ENCODE measurements around the gene PWWP2B. TPM values are rescaled to one million over a fixed set of nuclear protein-coding genes. Genes with fewer than 3 reads are reported as not detected.

The PWWP2B gene
- total and polyA plus RNA-seq, 2 donors (not counting 3 experiments of a cell fraction or from before 2014, with no cell fraction given), result 4.6 to 11.8 TPM

DNA sequence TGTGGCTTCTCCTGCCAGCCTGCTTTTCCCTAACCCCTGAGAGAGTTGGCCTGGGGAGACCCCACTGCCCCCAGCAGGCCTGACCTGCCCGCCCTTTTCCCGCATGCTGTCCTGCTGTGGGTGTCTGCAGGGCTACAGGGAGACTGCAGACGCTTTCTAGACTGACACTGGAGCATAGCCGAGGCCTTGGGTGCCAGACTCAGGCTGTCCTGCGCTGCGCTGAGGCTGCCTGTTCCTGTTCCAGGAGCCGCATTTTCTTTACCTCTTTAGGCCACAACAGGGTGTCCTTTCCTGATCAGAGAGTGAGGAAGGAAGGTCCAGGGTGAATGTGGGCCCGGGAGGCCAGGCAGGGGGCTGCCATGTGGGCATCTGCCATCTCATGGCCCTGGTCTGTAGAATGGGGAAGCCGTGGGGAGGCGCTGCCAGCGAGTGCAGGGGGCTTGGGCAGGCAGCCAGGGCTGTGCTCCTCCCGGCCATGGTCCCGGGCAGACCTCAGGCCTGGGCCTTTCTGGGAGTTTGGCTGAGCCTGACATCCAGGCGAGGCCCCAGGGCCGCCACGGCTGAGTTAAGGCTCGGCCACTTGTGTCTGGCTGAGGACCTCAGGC lies 3.6 kb downstream of the PWWP2B start:
- Histone ChIP-seq H3K79me2 (ENCODE audit: control insufficient read depth, insufficient read depth, low read length) (peaks cover 38% of the 10 kb centered on the region), H3K4me2 (ENCODE audit: insufficient read depth, low read length) (no peak overlapping the region), H2AFZ (ENCODE audit: low read depth, low read length) (no peak overlapping the region), H3K27me3 (ENCODE audit: control insufficient read depth in 2 of 2, insufficient read depth in 2 of 2, low read length in 2 of 2) (no peaks in the 10 kb centered on the region), H3K36me3 (ENCODE audit: control insufficient read depth in 2 of 2, extremely low read depth in 1 of 2, insufficient read depth in 2 of 2, low read length in 2 of 2) (peaks cover 0 to 4% of the 10 kb centered on the region in 2 experiments), H3K4me1 (ENCODE audit: control insufficient read depth, extremely low read depth, insufficient read depth, low read length) (peaks cover 18% of the 10 kb centered on the region), H3K4me3 (replicated peaks in 1 of 3; ENCODE audit: insufficient read depth in 1 of 3, low read depth in 1 of 3, low read length in 3 of 3) (no peak overlapping the region), H3K27ac (ENCODE audit: insufficient read depth, low read depth, low read length) (no peak overlapping the region), H3K9ac (replicated peaks; ENCODE audit: extremely low read depth, insufficient read depth, low read length) (no peak overlapping the region), H4K20me1 (replicated peaks; ENCODE audit: control insufficient read depth, extremely low read depth, insufficient read depth, low read length) (no peaks in the 10 kb centered on the region), H3K9me3 (replicated peaks; ENCODE audit: control insufficient read depth, insufficient read depth, low read length) (no peaks in the 10 kb centered on the region), H3K9me1 (replicated peaks; ENCODE audit: control insufficient read depth, extremely low read depth, insufficient read depth, low read length) (no peaks in the 10 kb centered on the region)
- FAIRE-seq (no peak), DNase-seq (ENCODE audit: low read depth, low spot score) (no peak)
- intact Hi-C loops (cut with micrococcal nuclease) (no loop called here), dilution Hi-C loops (cut with MboI; ENCODE audit: extremely low pct_ligation_motif_present, low sequenced_read_pairs) (no loop called here)
- no peak for TF ChIP-seq EZH2 (IDR thresholded peaks at IDR 0.05; ENCODE audit: borderline replicate concordance, low read depth, low read length, severe bottlenecking)
- TF ChIP-seq, protein P1, sequence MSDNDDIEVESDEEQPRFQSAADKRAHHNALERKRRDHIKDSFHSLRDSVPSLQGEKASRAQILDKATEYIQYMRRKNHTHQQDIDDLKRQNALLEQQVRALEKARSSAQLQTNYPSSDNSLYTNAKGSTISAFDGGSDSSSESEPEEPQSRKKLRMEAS (IDR thresholded peaks at IDR 0.05; ENCODE audit: insufficient read depth, insufficient read length), result no peak
- ChIA-PET CTCF (no interaction called here), POLR2A (no interaction called here)
- BruUV-seq (replicated peaks), result no TSS peak

DNA sequence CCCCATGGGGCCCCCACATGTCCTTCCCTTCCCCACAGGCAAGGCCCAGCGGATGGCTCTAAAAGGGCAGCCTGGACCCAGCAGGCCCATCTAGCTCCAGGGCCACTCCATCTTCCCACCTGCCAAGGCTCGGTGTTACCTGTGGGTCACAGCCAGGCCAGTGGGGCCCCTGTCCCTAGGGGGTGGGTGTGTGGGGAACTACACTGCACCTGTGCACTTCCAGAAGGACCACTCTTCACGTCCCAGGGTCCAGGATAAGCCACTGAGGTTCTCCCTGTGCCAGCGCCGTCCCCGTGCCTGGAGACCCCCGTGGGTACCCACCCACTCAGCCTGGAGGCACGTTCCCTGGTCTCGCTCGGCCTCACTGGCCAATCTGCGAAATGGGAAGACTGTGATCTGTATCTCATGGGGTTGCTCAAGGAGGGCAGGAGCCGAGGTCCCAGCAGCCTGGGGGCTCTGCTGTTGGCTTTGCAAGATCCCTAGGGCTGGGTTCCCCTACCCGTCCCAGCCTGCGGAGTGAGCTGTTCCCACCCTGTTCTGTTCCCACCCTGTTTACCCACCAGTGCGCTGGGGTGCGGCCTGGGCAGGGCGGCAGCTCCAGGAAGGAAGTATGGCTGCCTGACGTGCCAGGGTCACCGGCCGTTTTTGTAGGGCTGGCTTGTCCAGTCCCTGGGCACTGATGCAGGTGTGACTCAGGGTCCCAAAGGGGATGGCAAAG lies 4.6 kb downstream of the PWWP2B start:
- no peak overlapping the region for H3K4me2 ChIP-seq (ENCODE audit: insufficient read depth, low read length)
- no peak overlapping the region for H3K27ac ChIP-seq (ENCODE audit: insufficient read depth, low read depth, low read length)
- no peaks in the 10 kb centered on the region for H3K9me1 ChIP-seq (replicated peaks; ENCODE audit: control insufficient read depth, extremely low read depth, insufficient read depth, low read length)
- TF ChIP-seq MYC (IDR thresholded peaks at IDR 0.05; ENCODE audit: low read depth, low read length) (no peak), JUN (IDR thresholded peaks at IDR 0.05; ENCODE audit: borderline replicate concordance, insufficient read depth, insufficient read length, low read depth) (no peak), FOS (IDR thresholded peaks at IDR 0.05; ENCODE audit: borderline replicate concordance, insufficient read depth, low read length) (no peak), POLR2A (IDR thresholded peaks at IDR 0.05; ENCODE audit: low read depth, low read length) (no peak), GATA2 (IDR thresholded peaks at IDR 0.05; ENCODE audit: insufficient read depth, insufficient read length, low read depth, low read length) (no peak), EZH2 (IDR thresholded peaks at IDR 0.05; ENCODE audit: borderline replicate concordance, low read depth, low read length, severe bottlenecking) (no peak), POLR2AphosphoS5 (IDR thresholded peaks at IDR 0.05; ENCODE audit: insufficient read depth, low read depth, low read length) (no peak)
- TF ChIP-seq, protein P1 (IDR thresholded peaks at IDR 0.05; ENCODE audit: insufficient read depth, insufficient read length), result no peak
- TF ChIP-seq, protein P2, sequence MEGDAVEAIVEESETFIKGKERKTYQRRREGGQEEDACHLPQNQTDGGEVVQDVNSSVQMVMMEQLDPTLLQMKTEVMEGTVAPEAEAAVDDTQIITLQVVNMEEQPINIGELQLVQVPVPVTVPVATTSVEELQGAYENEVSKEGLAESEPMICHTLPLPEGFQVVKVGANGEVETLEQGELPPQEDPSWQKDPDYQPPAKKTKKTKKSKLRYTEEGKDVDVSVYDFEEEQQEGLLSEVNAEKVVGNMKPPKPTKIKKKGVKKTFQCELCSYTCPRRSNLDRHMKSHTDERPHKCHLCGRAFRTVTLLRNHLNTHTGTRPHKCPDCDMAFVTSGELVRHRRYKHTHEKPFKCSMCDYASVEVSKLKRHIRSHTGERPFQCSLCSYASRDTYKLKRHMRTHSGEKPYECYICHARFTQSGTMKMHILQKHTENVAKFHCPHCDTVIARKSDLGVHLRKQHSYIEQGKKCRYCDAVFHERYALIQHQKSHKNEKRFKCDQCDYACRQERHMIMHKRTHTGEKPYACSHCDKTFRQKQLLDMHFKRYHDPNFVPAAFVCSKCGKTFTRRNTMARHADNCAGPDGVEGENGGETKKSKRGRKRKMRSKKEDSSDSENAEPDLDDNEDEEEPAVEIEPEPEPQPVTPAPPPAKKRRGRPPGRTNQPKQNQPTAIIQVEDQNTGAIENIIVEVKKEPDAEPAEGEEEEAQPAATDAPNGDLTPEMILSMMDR (IDR thresholded peaks at IDR 0.05; ENCODE audit: extremely low read depth in 1 of 2, insufficient read depth in 1 of 2, low read depth in 1 of 2, low read length in 2 of 2), result no peak
- FAIRE-seq, result no peak
- peaks cover 18% of the 10 kb centered on the region for H3K4me1 ChIP-seq (ENCODE audit: control insufficient read depth, extremely low read depth, insufficient read depth, low read length)
- BruUV-seq (replicated peaks), result no TSS peak
- H2AFZ ChIP-seq (ENCODE audit: low read depth, low read length), result no peak overlapping the region
- DNase-seq (ENCODE audit: low read depth, low spot score), result no peak
- no peaks in the 10 kb centered on the region for H3K27me3 ChIP-seq (ENCODE audit: control insufficient read depth in 2 of 2, insufficient read depth in 2 of 2, low read length in 2 of 2)
- H3K36me3 ChIP-seq (ENCODE audit: control insufficient read depth in 2 of 2, extremely low read depth in 1 of 2, insufficient read depth in 2 of 2, low read length in 2 of 2), result peaks cover 0 to 5% of the 10 kb centered on the region in 2 experiments
- H3K4me3 ChIP-seq (replicated peaks in 1 of 3; ENCODE audit: insufficient read depth in 1 of 3, low read depth in 1 of 3, low read length in 3 of 3), result no peak overlapping the region
- H3K79me2 ChIP-seq (ENCODE audit: control insufficient read depth, insufficient read depth, low read length), result peaks cover 38% of the 10 kb centered on the region
- no peaks in the 10 kb centered on the region for H4K20me1 ChIP-seq (replicated peaks; ENCODE audit: control insufficient read depth, extremely low read depth, insufficient read depth, low read length)
- ChIA-PET POLR2A (no interaction called here), CTCF (no interaction called here)
- H3K9ac ChIP-seq (replicated peaks; ENCODE audit: extremely low read depth, insufficient read depth, low read length), result no peak overlapping the region
- H3K9me3 ChIP-seq (replicated peaks; ENCODE audit: control insufficient read depth, insufficient read depth, low read length), result no peaks in the 10 kb centered on the region
- dilution Hi-C loops (cut with MboI; ENCODE audit: extremely low pct_ligation_motif_present, low sequenced_read_pairs) (no loop called here), intact Hi-C loops (cut with micrococcal nuclease) (no loop called here)
